ENCODE results near the gene ADARB2. TPM values are rescaled to one million over a fixed set of nuclear protein-coding genes. Genes with fewer than 3 reads are reported as not detected.

The ADARB2 gene
- total and polyA plus RNA-seq, 3 donors from 2014 or later = 8.5 to 13.0 (median 10.4) TPM

- Histone ChIP-seq H3K36me3 (ENCODE audit: low read depth, missing control alignments) (no peaks in the 10 kb centered on the region), H3K27me3 (no peaks in the 10 kb centered on the region), H3K4me3 (no peak overlapping the region), H3K9me3 (no peaks in the 10 kb centered on the region), H3K27ac (no peak overlapping the region), H3K4me1 (no peaks in the 10 kb centered on the region)
- 91 to 96% methylated on average over 19 of the region's 19 CpGs for WGBS, 2 donors
- intact Hi-C loops (cut with DNase I; ENCODE audit: low total_unique reads) = no loop called here
- no peak for TF ChIP-seq POLR2A (IDR thresholded peaks at IDR 0.05)
- TF ChIP-seq CTCF (IDR thresholded peaks at IDR 0.05) = no peak
- no peak for DNase-seq
These were observed 530.7 kb downstream of the ADARB2 start for GRCh38 chr10:1206601-1207000.

- no peak for TF ChIP-seq POLR2A (IDR thresholded peaks at IDR 0.05)
- no peak for TF ChIP-seq CTCF (IDR thresholded peaks at IDR 0.05)
- Histone ChIP-seq H3K9me3 (no peaks in the 10 kb centered on the region), H3K27me3 (no peaks in the 10 kb centered on the region), H3K27ac (no peak overlapping the region), H3K4me3 (no peak overlapping the region), H3K36me3 (ENCODE audit: low read depth, missing control alignments) (no peaks in the 10 kb centered on the region), H3K4me1 (no peaks in the 10 kb centered on the region)
- intact Hi-C loops (cut with DNase I; ENCODE audit: low total_unique reads) = no loop called here
- no peak for DNase-seq
- 80 to 85% methylated on average over 20 to 23 of the region's 23 CpGs for WGBS, 2 donors
These were observed 531.2 kb downstream of the ADARB2 start for GRCh38 chr10:1206101-1206500.

GRCh38 chr10:1205450-1206030 lies 531.8 kb downstream of the ADARB2 start:
- H3K27me3 ChIP-seq = no peaks in the 10 kb centered on the region
- no peaks in the 10 kb centered on the region for H3K4me1 ChIP-seq
- no peak overlapping the region for H3K4me3 ChIP-seq
- no peak for TF ChIP-seq CTCF (IDR thresholded peaks at IDR 0.05)
- TF ChIP-seq POLR2A (IDR thresholded peaks at IDR 0.05) = no peak
- H3K27ac ChIP-seq = no peak overlapping the region
- 74 to 93% methylated on average over 8 to 27 of the region's 27 CpGs for WGBS, 2 donors
- no peaks in the 10 kb centered on the region for H3K9me3 ChIP-seq
- no peaks in the 10 kb centered on the region for H3K36me3 ChIP-seq (ENCODE audit: low read depth, missing control alignments)
- intact Hi-C loops (cut with DNase I; ENCODE audit: low total_unique reads) = no loop called here
- DNase-seq = no peak

- DNase-seq = no peak
- intact Hi-C loops (cut with DNase I; ENCODE audit: low total_unique reads) = no loop called here
- TF ChIP-seq CTCF (IDR thresholded peaks at IDR 0.05) (no peak), POLR2A (IDR thresholded peaks at IDR 0.05) (no peak)
- Histone ChIP-seq H3K4me1 (no peaks in the 10 kb centered on the region), H3K36me3 (ENCODE audit: low read depth, missing control alignments) (no peaks in the 10 kb centered on the region), H3K4me3 (no peak overlapping the region), H3K27me3 (no peaks in the 10 kb centered on the region), H3K9me3 (no peaks in the 10 kb centered on the region), H3K27ac (no peak overlapping the region)
- WGBS, 2 donors = 90 to 91% methylated on average over 11 to 26 of the region's 26 CpGs
These were observed 532.6 kb downstream of the ADARB2 start for GRCh38 chr10:1204434-1205326.

Data from testis (tissue), 3 donors.